Fibroblast of mammary gland (primary cell): Measurements from ENCODE around the gene CHMP3.

Experiments
- DNase-seq: peaks from one replicate; pipeline ENCODE4 v3.0.0-alpha.2; 2010; ENCODE audit warnings: low read depth
- H3K4me3 ChIP-seq: 2 replicates; pipeline ENCODE4 v1.5.1; 2011; ENCODE audit warnings: low read depth, mild to moderate bottlenecking, low read length, moderate library complexity; ENCODE audit not compliant: control insufficient read depth
- TF ChIP-seq, protein P1 (sequence below): conservative IDR thresholded peaks from 2 replicates; pipeline ENCODE4 v1.5.1; 2011; ENCODE audit warnings: low read depth, low read length, inconsistent platforms; ENCODE audit not compliant: control insufficient read depth, insufficient read depth

Gene CHMP3

DNA sequence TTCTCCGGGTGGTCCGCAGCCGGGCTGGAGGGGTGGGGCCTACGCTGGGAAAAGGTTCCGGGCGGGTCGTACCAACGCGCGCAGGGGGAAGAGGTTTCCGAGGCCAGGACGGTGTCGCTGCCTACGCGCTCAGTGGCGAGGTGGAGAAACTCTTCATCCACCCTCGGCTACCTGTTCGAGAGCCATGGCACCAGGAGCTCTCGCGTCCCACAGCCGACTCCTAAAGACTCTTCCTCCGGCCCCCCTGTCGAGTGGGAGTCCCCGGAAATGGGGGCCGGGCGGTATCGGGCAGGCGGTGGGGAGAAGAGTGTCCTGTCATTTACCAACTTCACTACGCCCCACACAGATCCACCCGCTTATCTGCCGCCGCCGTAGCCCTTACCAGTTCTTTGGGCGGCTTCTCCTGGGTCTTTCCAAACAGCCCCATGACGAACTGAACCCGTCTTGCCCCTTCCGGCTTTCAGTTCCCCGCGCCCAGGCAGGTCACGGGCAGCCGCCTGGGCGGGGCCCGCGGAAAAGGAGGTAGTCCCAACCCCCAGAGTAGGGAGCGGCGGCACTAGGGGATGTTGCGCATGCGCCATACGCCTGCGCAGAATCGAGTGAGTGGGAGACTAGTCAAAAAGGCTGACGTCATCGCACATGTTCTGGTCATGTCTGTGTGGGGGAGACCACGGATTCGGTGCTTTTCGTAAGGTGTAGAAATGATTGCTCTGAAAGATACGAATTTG lies at the start of gene CHMP3:
Gene CHMP3 (minus strand): TSS at position 522 of the 728 bp plus-strand sequence. CDS start 95 bp downstream, at position 427.
- H3K4me3 ChIP-seq: peak within 1 kb of the TSS; percentile 92
- TF ChIP-seq, protein P1, sequence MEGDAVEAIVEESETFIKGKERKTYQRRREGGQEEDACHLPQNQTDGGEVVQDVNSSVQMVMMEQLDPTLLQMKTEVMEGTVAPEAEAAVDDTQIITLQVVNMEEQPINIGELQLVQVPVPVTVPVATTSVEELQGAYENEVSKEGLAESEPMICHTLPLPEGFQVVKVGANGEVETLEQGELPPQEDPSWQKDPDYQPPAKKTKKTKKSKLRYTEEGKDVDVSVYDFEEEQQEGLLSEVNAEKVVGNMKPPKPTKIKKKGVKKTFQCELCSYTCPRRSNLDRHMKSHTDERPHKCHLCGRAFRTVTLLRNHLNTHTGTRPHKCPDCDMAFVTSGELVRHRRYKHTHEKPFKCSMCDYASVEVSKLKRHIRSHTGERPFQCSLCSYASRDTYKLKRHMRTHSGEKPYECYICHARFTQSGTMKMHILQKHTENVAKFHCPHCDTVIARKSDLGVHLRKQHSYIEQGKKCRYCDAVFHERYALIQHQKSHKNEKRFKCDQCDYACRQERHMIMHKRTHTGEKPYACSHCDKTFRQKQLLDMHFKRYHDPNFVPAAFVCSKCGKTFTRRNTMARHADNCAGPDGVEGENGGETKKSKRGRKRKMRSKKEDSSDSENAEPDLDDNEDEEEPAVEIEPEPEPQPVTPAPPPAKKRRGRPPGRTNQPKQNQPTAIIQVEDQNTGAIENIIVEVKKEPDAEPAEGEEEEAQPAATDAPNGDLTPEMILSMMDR: no peak
- peak; percentile 97 for DNase-seq

DNA sequence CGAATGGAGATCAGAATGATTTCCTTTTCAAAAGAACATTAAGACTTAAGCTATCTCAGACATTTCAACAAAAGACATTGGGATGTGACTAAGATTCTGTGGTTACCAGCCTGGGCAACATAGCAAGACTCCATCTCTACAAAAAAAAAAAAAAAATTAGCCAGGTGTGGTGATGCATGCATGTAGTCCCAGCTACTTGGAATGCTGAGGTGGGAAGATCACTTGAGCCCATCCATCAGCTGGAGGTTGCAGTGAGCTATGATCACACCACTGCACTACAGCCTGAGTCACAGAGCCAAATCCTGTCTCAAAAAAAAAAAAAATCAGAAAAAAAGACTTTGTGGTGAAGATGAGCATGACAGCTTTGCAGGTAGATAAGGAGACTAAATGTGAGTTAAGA lies 47.6 kb upstream of the CHMP3 start:
- no peak overlapping the region for H3K4me3 ChIP-seq
- no peak for DNase-seq
- TF ChIP-seq, protein P1: no peak

DNA sequence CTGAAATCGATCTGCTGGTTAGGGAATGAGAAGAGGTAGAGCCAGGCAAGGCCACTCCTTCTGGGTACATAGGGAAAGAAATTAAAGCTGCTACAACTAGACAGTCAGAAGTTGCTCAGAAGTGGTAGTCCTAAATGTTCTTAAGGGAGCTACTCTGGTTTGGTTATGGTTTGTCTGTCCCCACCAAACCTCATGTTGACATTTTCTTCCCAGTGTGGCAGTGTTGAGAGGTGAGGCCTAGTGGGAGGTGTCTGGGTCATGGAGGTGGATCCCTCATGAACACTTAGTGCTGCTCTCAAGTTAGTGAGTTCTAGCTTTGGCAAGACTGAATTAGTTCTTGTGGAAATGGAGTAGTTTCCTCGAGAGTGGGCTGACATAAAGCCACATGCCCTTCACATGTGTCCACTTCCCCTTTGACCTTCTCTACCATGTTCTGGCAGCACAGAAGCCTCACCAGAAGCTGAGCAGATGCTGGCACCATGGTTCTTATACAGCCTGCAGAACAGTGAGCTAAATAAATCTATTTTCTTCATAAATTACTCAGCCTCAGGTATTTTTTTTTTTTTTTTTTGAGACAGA lies 45.7 kb upstream of the CHMP3 start:
- DNase-seq: no peak
- TF ChIP-seq, protein P1: no peak
- H3K4me3 ChIP-seq: no peak overlapping the region

DNA sequence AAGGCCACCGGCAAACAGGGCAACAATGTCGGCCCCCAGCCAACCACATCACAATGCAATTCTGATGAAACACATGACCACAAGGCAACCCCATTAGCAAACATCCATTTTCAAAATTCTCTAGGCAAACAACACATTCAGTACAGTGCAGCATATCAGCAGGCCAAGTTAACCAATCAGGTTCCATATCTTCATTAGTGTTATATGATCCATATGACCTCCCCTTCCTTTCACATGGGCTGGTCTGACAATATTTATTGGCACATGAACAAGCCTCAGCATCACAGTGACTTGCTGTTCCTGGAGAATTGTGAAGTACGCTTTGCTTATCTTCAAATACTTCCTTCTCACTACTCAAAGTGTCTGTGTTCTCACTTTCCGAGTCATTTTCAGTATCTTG lies 40.7 kb upstream of the CHMP3 start:
- H3K4me3 ChIP-seq: no peak overlapping the region
- no peak for DNase-seq
- TF ChIP-seq, protein P1: no peak

DNA sequence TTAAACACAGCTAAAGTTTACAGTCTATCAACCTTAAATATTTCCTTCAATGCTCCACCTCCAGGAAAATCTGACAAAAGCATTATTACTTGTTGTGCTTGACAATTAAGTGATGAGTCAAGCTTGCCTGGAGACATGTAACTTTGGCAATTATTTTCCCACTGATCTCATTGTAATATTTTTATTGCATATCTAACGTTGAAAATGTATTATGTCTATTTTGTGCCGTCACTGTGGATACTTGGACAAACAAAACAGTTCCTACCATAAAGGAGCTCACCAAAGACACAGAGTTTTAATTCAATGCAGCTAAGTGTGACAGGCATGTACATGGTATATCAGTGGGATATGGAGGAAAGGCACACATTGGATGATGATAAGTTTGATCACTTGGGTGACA lies 35.7 kb upstream of the CHMP3 start:
- TF ChIP-seq, protein P1: no peak
- DNase-seq: no peak
- no peak overlapping the region for H3K4me3 ChIP-seq

DNA sequence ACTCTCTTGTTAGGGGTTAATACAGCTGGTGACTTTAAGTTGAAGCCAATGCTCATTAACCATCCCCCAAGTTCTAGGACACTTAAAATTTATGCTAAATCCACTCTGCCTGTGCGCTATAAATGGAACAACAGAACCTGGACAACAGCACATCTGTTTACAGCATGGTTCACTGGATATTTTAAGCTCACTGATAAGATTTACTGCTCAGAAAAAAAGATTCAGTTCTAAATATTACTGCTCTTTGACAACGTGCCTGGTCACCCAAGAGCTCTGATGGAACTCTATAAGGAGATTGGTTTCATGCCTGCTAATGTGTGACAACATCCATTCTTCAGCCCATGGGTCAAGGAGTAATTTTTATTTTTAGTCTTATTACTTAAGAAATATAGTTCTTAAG lies 32.9 kb upstream of the CHMP3 start:
- TF ChIP-seq, protein P1: no peak
- DNase-seq: no peak
- no peak overlapping the region for H3K4me3 ChIP-seq

DNA sequence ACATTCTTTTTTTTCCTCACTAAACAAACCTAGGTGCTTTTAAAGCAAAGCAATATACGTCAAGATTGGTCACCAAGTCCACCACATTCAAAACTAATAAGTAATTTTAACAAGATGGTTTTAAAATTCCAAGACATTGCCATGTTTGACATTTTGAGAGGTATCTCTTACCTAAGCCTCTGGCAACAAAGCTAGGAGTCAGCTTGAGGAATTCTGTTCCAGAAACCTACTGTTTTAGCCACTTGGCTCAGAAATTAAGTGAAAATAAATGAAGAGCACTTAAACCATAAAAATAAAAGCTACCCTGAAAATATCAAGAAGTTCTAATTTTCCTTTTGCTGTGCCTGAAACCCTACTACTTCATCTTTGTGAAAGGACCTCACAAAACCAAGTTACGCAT lies 30.0 kb upstream of the CHMP3 start:
- no peak overlapping the region for H3K4me3 ChIP-seq
- TF ChIP-seq, protein P1: no peak
- DNase-seq: no peak
